Stimulated activated CD4-positive, alpha-beta T cell treated with anti-CD3 and anti-CD28 coated beads, Interleukin-4, amount 100 ng/mL, for 1 hour (primary cell): ENCODE results near the gene CC2D1A.
A peak's percentile ranks its signal among the peaks of the same experiment; 100 is the strongest.

ENCODE experiments used
- DNase-seq: peaks from one replicate; pipeline ENCODE4 v3.0.0-alpha.2; 2020

CC2D1A gene

GRCh38 chr19:13880059-13881043 lies 25.6 kb upstream of the CC2D1A start:
- peak; percentile 99 for DNase-seq

- DNase-seq, result peak; percentile 17
These were observed 24.7 kb upstream of the CC2D1A start for GRCh38 chr19:13881251-13881691.

- peak; percentile 33 for DNase-seq
These were observed 24.1 kb upstream of the CC2D1A start for GRCh38 chr19:13881692-13882418.

GRCh38 chr19:13882419-13882795 lies 23.6 kb upstream of the CC2D1A start:
- DNase-seq, result no peak

GRCh38 chr19:13882836-13883235 lies 23.2 kb upstream of the CC2D1A start:
- DNase-seq, result no peak

- DNase-seq, result no peak
These were observed 22.4 kb upstream of the CC2D1A start for GRCh38 chr19:13883516-13884064.

GRCh38 chr19:13884726-13885591 lies 21.0 kb upstream of the CC2D1A start:
- no peak for DNase-seq

- DNase-seq, result no peak
These were observed 20.1 kb upstream of the CC2D1A start for GRCh38 chr19:13885826-13886365.

GRCh38 chr19:13887018-13887436 lies 19.0 kb upstream of the CC2D1A start:
- DNase-seq, result no peak

GRCh38 chr19:13887517-13887916 lies 18.5 kb upstream of the CC2D1A start:
- DNase-seq, result no peak

GRCh38 chr19:13888281-13888680 lies 17.7 kb upstream of the CC2D1A start:
- no peak for DNase-seq

- DNase-seq, result no peak
These were observed 15.9 kb upstream of the CC2D1A start for GRCh38 chr19:13890136-13890535.

GRCh38 chr19:13892870-13893269 lies 13.1 kb upstream of the CC2D1A start:
- no peak for DNase-seq

- DNase-seq, result no peak
These were observed 11.4 kb upstream of the CC2D1A start for GRCh38 chr19:13894552-13894951.

- no peak for DNase-seq
These were observed 9.8 kb upstream of the CC2D1A start for GRCh38 chr19:13896227-13896626.

GRCh38 chr19:13899393-13899792 lies 6.6 kb upstream of the CC2D1A start:
- no peak for DNase-seq

GRCh38 chr19:13899912-13900584 lies 6.0 kb upstream of the CC2D1A start:
- no peak for DNase-seq

GRCh38 chr19:13902993-13903555 lies 2.9 kb upstream of the CC2D1A start:
- DNase-seq, result no peak

- peak; percentile 35 for DNase-seq
These were observed 512 bp downstream of the CC2D1A start for GRCh38 chr19:13906521-13906904.

GRCh38 chr19:13906910-13907309 lies 909 bp downstream of the CC2D1A start:
- no peak for DNase-seq

- no peak for DNase-seq
These were observed 2.7 kb downstream of the CC2D1A start for GRCh38 chr19:13908674-13909073.
